ENCODE data around the gene RFPL1.
"Not testable (repeated sequence)": the region's sequence is repeated elsewhere in the genome, so short reads cannot be mapped to it uniquely, and the experiment has no call there.

Gene RFPL1

DNA sequence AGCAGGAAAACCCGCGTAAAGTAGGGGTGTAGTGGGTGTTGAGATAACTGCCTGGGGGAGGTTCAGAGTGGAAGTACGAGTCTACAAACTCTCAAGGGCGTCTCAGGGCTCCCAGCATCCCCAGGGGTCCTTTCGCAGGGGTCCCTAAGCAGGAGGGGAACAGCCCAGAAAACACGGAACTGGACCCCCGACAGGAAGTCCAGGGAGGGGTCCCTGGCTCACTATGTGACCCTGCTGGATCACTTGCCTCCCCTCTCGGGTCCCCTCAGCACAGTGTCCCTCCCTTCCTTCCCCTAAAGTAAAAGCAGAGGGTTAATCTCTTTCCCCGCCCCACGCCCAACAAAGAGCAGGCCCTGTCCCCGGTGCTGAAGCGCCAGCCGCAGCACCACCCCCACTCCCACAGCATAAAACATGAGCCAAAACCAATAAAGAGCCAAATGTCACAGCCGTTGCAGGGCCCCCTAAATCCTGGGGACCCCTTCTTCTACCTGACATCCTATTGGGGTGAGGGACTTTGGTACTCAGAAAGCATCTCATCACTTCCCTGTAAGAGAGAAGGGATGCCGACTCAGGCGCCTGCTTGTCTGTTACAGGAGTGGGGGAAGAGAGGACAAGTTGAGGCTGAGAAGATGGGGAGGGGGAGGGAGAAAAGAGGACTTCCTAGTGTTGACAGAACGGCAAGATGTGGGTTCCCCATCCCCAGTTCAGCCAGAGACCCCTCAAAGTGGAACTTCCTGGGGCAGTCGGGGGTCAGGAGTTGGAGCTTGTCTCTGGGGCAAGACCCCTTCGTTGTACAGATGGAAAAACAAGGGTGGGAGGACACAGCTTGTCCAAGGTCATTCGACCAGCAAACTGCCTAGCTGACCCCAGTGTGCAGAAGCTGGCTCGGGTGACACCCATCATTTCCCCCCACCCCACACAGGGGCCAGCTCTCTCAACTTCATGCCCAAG lies 40.2 kb downstream of the RFPL1 start:
- no peak for DNase-seq (ENCODE audit: low read depth in 2 of 2)

DNA sequence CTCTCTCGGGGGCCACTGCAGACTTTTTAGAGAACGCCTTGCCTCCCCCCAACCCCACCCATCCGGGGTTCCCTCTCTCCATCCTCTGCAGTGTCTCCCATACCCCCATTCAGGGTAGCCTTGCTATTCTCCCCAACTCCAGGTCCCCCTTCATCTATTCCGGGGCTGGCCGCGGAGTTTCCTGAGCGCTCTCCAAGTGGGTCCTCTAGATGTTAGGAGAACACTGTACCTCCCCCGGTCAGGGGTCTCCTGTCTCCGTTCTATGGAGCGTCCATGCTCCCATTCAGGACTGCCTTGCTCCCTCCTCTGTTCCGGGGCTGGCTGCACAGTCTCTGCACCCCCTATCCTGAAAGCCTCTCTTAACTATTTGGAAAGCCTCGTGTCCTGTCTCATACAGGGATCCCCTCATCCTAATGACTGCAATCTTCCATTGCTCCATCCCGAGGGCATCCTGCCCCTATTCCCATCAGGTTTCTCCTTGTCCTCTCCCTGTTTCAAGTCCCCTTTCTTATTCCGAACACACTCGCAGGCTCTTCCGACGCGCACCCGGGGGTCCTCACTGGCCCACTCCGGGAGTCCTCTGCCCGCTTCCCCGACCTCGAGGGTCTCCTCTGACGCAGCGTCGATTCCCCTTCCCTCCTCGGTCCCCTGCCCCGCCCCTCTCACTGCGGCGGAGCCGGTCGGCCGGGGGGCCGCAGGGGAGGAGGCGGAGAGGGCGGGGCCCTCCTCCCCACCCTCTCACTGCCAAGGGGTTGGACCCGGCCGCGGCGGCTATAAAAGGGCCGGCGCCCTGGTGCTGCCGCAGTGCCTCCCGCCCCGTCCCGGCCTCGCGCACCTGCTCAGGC lies 41.3 kb downstream of the RFPL1 start, which contains the start of gene NEFH:
Gene NEFH (plus strand): TSS at position 802 of the 845 bp plus-strand sequence. CDS start 45 bp downstream, outside the sequence.
- DNase-seq (ENCODE audit: low read depth in 2 of 2) = no peak

DNA sequence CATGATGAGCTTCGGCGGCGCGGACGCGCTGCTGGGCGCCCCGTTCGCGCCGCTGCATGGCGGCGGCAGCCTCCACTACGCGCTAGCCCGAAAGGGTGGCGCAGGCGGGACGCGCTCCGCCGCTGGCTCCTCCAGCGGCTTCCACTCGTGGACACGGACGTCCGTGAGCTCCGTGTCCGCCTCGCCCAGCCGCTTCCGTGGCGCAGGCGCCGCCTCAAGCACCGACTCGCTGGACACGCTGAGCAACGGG lies 41.8 kb downstream of the RFPL1 start:
- no peak for DNase-seq (ENCODE audit: low read depth in 2 of 2)

- peak; percentile 37 to 53 for DNase-seq (ENCODE audit: low read depth in 2 of 2)
These were observed 42.3 kb downstream of the RFPL1 start for GRCh38 chr22:29480512-29481264.

DNA sequence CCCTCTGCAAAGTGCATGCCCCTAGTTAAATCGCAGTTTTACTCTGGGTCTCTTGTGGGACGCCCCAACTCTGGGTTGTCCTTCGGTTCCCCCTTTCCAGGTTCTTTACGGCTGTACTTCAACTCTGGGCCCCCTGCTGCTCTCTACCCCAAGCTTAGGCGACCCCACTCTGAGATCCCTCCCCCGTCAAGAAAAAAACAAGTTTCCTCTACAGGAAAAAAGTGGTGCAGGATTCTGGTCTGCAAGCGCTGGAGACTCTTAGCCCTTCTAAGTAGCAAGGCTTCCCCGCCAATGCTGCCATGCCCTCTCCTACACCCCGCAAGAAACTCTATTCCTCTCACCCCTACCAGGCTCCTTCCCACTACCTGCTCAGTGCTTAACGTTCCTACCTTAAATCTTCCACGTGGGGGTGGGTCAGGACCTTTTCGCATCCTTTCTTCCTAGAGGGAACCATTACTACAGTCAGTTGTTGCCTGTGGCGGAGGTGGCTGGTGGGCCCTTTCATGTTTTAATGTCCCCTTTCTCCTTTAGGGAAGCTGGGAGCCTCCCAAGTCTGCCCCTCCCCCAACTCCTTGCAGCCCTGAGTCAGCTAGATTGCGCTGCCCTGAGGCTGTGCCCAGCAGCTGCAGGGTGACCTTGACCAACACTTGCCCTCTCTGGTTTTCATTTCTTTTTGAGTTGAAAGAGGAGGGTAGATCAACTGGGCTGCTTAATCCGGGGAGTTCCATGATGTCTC lies 43.0 kb downstream of the RFPL1 start:
- no peak for DNase-seq (ENCODE audit: low read depth in 2 of 2)

DNA sequence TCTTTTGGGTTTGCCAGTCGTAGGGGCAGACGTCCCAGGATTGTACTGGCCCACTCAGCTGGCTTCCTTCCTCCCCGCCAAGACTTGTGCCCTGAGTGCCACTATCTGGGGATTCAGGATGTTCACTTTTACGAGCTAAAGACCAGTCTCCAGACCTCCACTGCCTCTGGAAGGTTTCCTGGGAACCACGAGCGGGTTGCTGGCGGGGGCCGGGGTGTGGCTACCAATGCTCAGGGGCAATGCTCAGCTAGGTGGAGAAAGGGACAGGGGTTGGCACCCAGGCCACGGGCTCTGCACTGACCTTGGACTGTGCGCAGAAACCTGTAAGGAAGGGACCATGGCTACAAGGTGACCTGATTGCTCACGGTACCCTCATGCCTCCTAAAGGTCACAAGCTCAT lies 43.9 kb downstream of the RFPL1 start:
- no peak for DNase-seq (ENCODE audit: low read depth in 2 of 2)

DNA sequence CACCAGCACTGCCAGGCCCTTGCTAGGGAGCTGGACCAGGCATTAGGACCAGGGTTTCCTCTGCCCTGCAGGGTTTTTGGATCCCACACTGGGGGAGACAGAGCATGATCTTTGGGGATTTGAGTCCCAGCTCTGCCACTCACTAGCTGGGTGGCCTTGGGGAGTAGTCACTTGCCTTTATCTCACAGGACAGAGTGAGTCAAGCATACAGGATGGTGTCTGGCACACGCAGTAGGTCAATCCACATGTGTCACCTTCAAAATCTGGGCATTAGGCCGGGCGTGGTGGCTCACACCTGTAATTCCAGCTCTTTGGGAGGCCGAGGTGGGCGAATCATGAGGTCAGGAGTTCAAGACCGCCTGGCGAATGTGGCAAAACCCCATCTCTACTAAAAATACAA lies 44.3 kb downstream of the RFPL1 start:
- DNase-seq (ENCODE audit: low read depth in 2 of 2) = no peak

GRCh38 chr22:29483254-29483653 lies 44.9 kb downstream of the RFPL1 start:
- DNase-seq (ENCODE audit: low read depth in 2 of 2) = no peak

DNA sequence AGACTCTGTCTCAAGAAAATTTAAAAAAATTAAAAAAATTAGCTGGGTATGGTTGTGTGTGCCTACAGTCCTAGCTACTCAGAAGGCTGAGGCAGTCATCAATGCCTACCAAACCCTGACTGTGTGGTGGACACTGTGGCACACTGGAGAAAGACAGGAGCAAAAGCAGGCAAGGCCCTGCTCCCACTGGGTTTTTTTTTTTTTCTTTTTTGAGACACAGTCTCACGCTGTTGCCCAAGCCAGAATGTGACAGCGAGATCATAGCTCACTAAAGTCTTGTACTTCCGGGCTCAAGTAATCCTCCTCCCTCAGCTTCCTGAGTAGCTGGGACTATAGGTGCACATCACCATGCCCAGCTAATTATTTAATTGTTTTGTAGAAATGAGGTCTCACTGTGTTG lies 46.3 kb downstream of the RFPL1 start:
- no peak for DNase-seq (ENCODE audit: low read depth in 2 of 2)

DNA sequence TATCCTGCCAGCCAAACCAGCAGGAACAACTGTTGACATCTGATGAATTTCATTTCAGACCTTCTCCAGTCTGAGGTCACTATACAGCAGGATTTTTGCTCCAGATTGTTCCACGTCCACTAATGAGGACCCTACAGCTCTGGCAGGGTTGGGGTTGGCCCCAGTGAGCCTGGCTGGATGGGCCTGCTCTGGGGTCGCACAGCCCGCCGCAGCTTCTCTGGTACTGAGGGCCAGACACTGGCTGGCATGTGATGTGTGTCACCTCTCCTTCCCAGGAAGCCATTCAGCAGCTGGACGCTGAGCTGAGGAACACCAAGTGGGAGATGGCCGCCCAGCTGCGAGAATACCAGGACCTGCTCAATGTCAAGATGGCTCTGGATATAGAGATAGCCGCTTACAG lies 47.1 kb downstream of the RFPL1 start:
- no peak for DNase-seq (ENCODE audit: low read depth in 2 of 2)

DNA sequence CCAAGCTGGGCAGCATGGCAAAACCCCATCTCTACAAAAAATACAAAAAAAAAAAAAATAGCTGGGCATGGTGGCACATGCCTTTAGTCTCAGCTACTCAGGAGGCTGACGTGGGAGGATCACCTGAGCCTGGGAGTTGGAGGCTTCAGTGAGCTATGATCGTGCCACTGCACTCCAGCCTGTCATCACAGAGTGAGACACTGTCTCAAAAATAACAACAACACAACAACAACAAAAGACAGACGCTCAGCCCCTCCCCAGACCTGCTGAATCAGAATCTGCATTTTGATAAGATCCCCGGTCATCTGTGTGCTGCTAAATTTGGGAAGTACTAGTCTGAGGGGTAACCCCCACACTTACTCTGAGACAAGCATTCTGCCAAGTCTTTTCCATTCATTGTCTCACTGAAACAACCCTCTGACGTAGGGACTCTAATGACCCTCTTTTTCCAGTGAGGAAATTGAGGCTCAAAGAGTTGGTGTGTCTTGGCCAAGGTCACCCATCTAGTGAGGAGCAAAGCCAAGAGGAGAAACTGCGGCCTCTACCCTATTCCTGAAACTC lies 49.1 kb downstream of the RFPL1 start:
- no peak for DNase-seq (ENCODE audit: low read depth in 2 of 2)

DNA sequence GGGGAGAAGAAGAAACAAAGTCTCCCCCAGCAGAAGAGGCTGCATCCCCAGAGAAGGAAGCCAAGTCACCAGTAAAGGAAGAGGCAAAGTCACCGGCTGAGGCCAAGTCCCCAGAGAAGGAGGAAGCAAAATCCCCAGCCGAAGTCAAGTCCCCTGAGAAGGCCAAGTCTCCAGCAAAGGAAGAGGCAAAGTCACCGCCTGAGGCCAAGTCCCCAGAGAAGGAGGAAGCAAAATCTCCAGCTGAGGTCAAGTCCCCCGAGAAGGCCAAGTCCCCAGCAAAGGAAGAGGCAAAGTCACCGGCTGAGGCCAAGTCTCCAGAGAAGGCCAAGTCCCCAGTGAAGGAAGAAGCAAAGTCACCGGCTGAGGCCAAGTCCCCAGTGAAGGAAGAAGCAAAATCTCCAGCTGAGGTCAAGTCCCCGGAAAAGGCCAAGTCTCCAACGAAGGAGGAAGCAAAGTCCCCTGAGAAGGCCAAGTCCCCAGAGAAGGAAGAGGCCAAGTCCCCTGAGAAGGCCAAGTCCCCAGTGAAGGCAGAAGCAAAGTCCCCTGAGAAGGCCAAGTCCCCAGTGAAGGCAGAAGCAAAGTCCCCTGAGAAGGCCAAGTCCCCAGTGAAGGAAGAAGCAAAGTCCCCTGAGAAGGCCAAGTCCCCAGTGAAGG lies 50.9 kb downstream of the RFPL1 start:
- DNase-seq (ENCODE audit: low read depth in 2 of 2) = not testable (repeated sequence)

- no peak for DNase-seq (ENCODE audit: low read depth in 2 of 2)
These were observed 52.6 kb downstream of the RFPL1 start for GRCh38 chr22:29491012-29491411.
